ENCODE measurements around the gene ARL10. TPM values are rescaled to one million over a fixed set of nuclear protein-coding genes. Genes with fewer than 3 reads are reported as not detected.
"Not testable (repeated sequence)": the region's sequence is repeated elsewhere in the genome, so short reads cannot be mapped to it uniquely, and the experiment has no call there.

Gene ARL10
- total RNA-seq, 2 donors from 2014 or later, result 7.5 to 14.0 TPM

- peaks cover 0 to 3% of the 10 kb centered on the region in 2 donors for H3K36me3 Mint-ChIP-seq (ENCODE audit: insufficient read depth in 2 of 2)
- DNase-seq, result no peak
- no peaks in the 10 kb centered on the region for H3K4me1 Mint-ChIP-seq (ENCODE audit: low read depth)
- no peak overlapping the region for H3K4me3 Mint-ChIP-seq
- no peaks in the 10 kb centered on the region for H3K9me3 Mint-ChIP-seq
- no peak overlapping the region for H3K27ac Mint-ChIP-seq
- ATAC-seq (replicated peaks in 1 of 2), result no peak
- no peaks in the 10 kb centered on the region for H3K27me3 Mint-ChIP-seq (ENCODE audit: low read depth)
These were observed 35.3 kb downstream of the ARL10 start for GRCh38 chr5:176400382-176401156.

DNA sequence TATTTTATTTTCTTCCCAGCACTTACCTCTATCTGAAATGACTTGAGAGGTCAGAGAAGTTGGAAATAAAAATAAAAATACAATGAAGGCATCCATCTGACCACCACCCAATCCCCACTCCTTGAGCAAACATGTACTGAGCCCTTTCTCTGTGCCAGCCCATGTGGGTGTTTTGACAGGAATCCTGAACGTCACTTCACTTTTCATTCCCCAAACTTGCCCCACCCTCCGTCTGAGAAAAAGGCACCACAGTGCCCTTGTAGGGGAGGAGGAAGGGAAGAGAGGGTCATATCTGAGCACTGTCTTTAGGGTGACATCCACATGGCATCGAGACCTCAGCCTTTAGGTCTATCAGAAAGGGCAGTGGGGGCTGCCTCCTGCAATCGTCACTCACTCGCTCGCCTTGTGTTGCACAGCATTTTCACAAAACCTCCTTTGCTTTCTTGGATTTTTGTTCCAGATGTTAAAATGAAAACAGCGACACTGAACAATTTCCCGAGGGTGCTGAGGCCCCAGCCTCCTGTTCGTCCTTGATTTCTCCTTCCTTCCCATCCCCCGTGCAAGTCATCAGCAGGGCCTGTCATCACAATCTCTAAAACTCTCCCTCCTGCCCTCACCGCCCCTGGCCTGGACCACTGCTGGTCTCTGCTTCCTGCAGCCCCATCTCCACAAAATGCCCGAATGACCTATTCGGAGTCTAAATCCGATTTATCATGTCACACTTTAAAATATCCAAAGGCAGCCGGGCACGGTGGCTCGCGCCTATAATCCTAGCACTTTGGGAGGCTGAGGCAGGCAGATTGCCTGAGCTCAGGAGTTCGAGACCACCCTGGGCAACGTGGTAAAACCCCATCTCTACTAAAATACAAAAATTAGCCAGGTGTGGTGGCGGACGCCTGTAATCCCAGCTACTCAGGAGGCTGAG lies 36.3 kb downstream of the ARL10 start:
- H3K4me3 Mint-ChIP-seq, result no peak overlapping the region
- DNase-seq, result no peak
- H3K9me3 Mint-ChIP-seq, result no peaks in the 10 kb centered on the region
- no peaks in the 10 kb centered on the region for H3K4me1 Mint-ChIP-seq (ENCODE audit: low read depth)
- H3K27me3 Mint-ChIP-seq (ENCODE audit: low read depth), result no peaks in the 10 kb centered on the region
- H3K36me3 Mint-ChIP-seq (ENCODE audit: insufficient read depth in 2 of 2), result peaks cover 0 to 3% of the 10 kb centered on the region in 2 donors
- no peak for ATAC-seq (replicated peaks in 1 of 2)
- no peak overlapping the region for H3K27ac Mint-ChIP-seq

DNA sequence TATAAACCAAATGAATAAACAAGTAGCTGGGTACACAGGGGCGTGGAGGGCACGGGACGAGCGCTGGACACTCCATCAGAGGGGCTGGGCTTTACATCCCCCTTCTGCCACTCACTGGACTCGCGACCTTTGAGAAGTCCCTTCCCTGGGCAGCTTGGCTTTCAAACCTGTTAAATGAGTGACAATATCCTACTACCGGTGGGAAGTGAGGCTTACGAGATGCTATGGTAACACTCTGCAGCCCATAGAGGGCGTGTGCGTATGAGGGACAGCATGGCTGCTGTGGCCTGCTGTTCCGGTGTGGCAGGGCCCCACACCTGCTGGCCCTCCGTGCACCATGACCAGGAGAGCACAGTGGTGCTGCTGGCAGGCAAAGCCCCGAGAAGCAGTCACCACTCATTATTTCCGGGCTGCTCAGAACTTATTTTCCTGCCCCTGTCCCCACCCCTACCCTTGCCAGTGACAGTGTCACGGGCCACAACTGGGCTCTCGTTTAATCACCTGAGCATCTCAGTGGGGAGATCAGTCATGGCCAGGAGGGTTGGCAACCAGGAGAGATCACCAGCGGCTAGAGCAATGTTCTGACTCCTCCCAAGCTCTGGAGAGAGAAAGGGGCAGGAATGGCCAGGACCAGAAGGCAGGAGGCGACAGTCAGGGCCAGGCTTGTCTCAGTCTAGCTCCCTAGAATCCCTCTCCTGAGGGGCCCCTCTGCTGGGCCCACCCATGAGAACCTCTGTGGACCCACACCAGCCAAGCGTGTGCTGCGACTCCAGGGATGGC lies 40.6 kb downstream of the ARL10 start:
- Mint-ChIP-seq H3K27me3 (ENCODE audit: low read depth) (no peaks in the 10 kb centered on the region), H3K27ac (no peak overlapping the region), H3K9me3 (no peaks in the 10 kb centered on the region), H3K4me3 (no peak overlapping the region), H3K4me1 (ENCODE audit: low read depth) (no peaks in the 10 kb centered on the region), H3K36me3 (ENCODE audit: insufficient read depth in 2 of 2) (no peaks in the 10 kb centered on the region)
- ATAC-seq (replicated peaks in 1 of 2), result no peak
- no peak for DNase-seq

DNA sequence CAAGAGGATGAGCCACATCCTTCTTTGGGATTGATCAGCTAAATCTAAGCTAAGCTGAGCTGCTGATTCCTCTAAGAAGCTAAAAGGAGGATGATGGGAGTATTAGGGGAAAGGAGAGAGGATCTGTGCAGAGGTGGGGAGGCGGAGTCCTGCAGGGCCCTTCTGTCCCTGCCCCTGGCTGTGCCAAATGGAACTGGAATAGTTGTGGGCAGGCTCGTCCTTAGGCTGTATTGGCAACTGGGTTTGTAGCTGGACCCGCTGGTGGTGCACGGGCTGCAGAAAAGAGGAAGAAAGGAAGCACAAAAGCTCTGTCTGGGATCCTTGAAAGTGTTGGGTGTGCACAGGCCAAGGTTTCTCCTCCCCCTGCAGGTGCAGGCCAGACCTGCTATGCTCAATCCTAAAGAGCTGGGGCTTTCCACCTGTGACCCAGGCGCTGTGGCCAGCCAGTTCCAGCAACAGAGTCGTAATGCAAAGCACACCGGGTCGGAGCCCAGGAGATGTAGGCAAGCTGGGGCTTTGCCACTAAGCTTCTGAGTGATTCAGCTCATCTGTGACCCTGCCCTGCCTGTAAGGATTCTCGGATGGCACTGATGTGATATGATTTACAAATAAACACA lies 41.3 kb downstream of the ARL10 start:
- Mint-ChIP-seq H3K27ac (no peak overlapping the region), H3K4me1 (ENCODE audit: low read depth) (peaks cover 5% of the 10 kb centered on the region), H3K4me3 (no peak overlapping the region), H3K27me3 (ENCODE audit: low read depth) (no peaks in the 10 kb centered on the region), H3K9me3 (no peaks in the 10 kb centered on the region), H3K36me3 (ENCODE audit: insufficient read depth in 2 of 2) (no peaks in the 10 kb centered on the region)
- ATAC-seq (replicated peaks in 1 of 2) (no peak), DNase-seq (no peak)

DNA sequence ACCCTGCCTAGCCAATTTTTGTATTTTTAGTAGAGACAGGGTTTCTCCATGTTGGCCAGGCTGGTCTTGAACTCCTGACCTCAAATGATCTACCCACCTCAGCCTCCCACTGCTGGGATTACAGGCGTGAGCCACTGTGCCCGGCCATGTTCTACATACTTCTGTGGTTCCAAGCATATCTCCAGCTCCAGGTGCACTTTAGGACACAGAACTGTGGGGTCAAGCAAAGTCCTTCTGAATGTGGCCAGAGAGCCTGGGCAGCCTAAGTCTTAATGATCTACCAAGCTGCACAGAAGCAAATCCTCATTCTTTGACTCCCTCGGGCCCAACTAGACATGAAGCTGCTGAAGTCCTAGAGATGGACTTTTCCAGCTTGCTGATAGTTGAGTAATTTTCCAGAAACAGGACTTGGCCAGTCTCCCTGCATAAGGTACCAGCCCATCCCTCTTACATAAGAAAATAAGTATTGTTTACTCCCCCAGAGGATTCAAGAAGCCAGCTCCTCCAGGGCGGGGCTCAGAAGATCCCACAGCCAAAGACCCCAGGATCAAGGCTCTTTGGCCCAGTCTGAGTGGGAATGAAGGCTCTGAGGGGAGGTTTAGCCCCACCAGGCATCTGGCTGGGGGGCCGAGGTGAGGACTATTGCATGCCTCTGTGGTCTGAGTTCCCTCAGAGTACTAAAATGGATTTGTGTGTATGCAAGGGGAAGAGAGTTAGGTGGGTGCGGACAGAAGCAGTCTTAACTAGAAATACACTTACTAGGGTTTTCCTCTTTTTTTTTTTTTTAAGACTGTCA lies 42.4 kb downstream of the ARL10 start:
- Mint-ChIP-seq H3K27me3 (ENCODE audit: low read depth) (no peaks in the 10 kb centered on the region), H3K27ac (no peak overlapping the region), H3K4me1 (ENCODE audit: low read depth) (peaks cover 15% of the 10 kb centered on the region), H3K4me3 (no peak overlapping the region), H3K9me3 (no peaks in the 10 kb centered on the region), H3K36me3 (ENCODE audit: insufficient read depth in 2 of 2) (peaks cover 0 to 2% of the 10 kb centered on the region in 2 donors)
- DNase-seq (no peak), ATAC-seq (replicated peaks in 1 of 2) (no peak)

GRCh38 chr5:176408252-176408573 lies 42.9 kb downstream of the ARL10 start:
- H3K4me3 Mint-ChIP-seq; DNase-seq; H3K27me3 Mint-ChIP-seq (ENCODE audit: low read depth); H3K27ac Mint-ChIP-seq; H3K36me3 Mint-ChIP-seq (ENCODE audit: insufficient read depth in 2 of 2); ATAC-seq (replicated peaks in 1 of 2); H3K9me3 Mint-ChIP-seq: not testable (repeated sequence)
- peaks cover 15% of the 10 kb centered on the region for H3K4me1 Mint-ChIP-seq (ENCODE audit: low read depth)

GRCh38 chr5:176408590-176408989 lies 43.3 kb downstream of the ARL10 start:
- H3K27me3 Mint-ChIP-seq (ENCODE audit: low read depth), result no peaks in the 10 kb centered on the region
- DNase-seq (no peak), ATAC-seq (replicated peaks in 1 of 2) (no peak)

DNA sequence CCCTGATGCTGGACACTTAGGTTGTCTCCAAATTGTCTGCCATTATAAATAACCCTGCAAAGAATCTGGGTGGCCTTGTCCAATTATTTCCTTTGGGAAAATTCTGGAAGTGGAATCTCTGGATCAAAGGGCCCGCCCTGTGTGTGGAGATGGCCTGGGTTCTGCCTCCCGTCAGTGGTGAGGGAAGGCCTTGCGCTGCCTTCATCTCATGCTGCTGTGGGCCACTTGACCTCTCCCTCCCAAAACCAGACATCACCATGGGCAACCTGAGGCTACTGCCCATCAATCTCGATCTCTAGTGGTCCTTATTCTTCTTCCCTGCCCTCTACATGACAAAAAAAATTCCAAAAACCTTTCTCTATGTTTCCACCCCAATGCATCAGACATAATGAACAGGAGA lies 44.5 kb downstream of the ARL10 start:
- Mint-ChIP-seq H3K4me3 (no peak overlapping the region), H3K36me3 (ENCODE audit: insufficient read depth in 2 of 2) (peaks cover 0 to 2% of the 10 kb centered on the region in 2 donors), H3K9me3 (no peaks in the 10 kb centered on the region), H3K4me1 (ENCODE audit: low read depth) (peaks cover 25% of the 10 kb centered on the region), H3K27ac (no peak overlapping the region), H3K27me3 (ENCODE audit: low read depth) (no peaks in the 10 kb centered on the region)
- DNase-seq (no peak), ATAC-seq (replicated peaks in 1 of 2) (no peak)

More at GRCh38 chr5:176408590-176408989, 43.3 kb downstream of the ARL10 start:
- Mint-ChIP-seq H3K4me3 (no peak overlapping the region), H3K9me3 (no peaks in the 10 kb centered on the region), H3K27ac (no peak overlapping the region), H3K36me3 (ENCODE audit: insufficient read depth in 2 of 2) (peaks cover 0 to 2% of the 10 kb centered on the region in 2 donors), H3K4me1 (ENCODE audit: low read depth) (peaks cover 15% of the 10 kb centered on the region)

GRCh38 chr5:176410486-176411180 lies 45.3 kb downstream of the ARL10 start:
- H3K4me1 Mint-ChIP-seq (ENCODE audit: low read depth), result peaks cover 34% of the 10 kb centered on the region
- H3K36me3 Mint-ChIP-seq (ENCODE audit: insufficient read depth in 2 of 2), result peaks cover 0 to 2% of the 10 kb centered on the region in 2 donors
- no peaks in the 10 kb centered on the region for H3K9me3 Mint-ChIP-seq
- DNase-seq (no peak), ATAC-seq (replicated peaks in 1 of 2) (no peak)
- H3K27ac Mint-ChIP-seq, result no peak overlapping the region
- H3K27me3 Mint-ChIP-seq (ENCODE audit: low read depth), result no peaks in the 10 kb centered on the region
- H3K4me3 Mint-ChIP-seq, result no peak overlapping the region

GRCh38 chr5:176412517-176413254 lies 47.4 kb downstream of the ARL10 start:
- Mint-ChIP-seq H3K27ac (no peak overlapping the region), H3K4me1 (ENCODE audit: low read depth) (peaks cover 44% of the 10 kb centered on the region), H3K4me3 (no peak overlapping the region), H3K9me3 (no peaks in the 10 kb centered on the region), H3K27me3 (ENCODE audit: low read depth) (no peaks in the 10 kb centered on the region), H3K36me3 (ENCODE audit: insufficient read depth in 2 of 2) (peaks cover 0 to 2% of the 10 kb centered on the region in 2 donors)
- ATAC-seq (replicated peaks in 1 of 2), result no peak
- no peak for DNase-seq

DNA sequence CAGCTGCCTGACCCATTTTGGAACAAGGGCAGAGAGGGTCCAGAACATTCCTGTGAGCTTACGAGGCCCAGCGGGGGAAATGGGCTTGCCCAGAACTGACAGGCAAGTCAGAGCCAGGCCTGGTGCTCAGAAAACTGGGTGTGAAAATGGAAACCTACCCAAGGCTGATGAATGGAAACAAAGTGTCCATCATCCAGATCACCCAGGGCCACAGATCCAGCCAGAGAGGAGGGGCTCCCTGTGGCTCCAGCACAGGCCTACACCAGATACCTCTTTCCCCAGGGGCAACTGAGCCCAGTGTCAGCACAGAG lies 47.9 kb downstream of the ARL10 start:
- Mint-ChIP-seq H3K36me3 (ENCODE audit: insufficient read depth in 2 of 2) (peaks cover 0 to 2% of the 10 kb centered on the region in 2 donors), H3K9me3 (no peaks in the 10 kb centered on the region), H3K4me1 (ENCODE audit: low read depth) (peaks cover 44% of the 10 kb centered on the region), H3K27ac (no peak overlapping the region), H3K4me3 (no peak overlapping the region), H3K27me3 (ENCODE audit: low read depth) (no peaks in the 10 kb centered on the region)
- ATAC-seq (replicated peaks in 1 of 2) (no peak), DNase-seq (no peak)
